ENCODE results near the gene TANK.

- peak; percentile 76 for TF ChIP-seq CTCF (conservative IDR thresholded peaks at IDR 0.05)
- TF ChIP-seq ZFX (IDR thresholded peaks at IDR 0.05), result no peak
These were observed 63.0 kb downstream of the TANK start for GRCh38 chr2:161223139-161223732.

Data from C4-2B (cell line).